ENCODE data around the gene PNMA5.
A peak's percentile ranks its signal among the peaks of the same experiment; 100 is the strongest.

Gene PNMA5

DNA sequence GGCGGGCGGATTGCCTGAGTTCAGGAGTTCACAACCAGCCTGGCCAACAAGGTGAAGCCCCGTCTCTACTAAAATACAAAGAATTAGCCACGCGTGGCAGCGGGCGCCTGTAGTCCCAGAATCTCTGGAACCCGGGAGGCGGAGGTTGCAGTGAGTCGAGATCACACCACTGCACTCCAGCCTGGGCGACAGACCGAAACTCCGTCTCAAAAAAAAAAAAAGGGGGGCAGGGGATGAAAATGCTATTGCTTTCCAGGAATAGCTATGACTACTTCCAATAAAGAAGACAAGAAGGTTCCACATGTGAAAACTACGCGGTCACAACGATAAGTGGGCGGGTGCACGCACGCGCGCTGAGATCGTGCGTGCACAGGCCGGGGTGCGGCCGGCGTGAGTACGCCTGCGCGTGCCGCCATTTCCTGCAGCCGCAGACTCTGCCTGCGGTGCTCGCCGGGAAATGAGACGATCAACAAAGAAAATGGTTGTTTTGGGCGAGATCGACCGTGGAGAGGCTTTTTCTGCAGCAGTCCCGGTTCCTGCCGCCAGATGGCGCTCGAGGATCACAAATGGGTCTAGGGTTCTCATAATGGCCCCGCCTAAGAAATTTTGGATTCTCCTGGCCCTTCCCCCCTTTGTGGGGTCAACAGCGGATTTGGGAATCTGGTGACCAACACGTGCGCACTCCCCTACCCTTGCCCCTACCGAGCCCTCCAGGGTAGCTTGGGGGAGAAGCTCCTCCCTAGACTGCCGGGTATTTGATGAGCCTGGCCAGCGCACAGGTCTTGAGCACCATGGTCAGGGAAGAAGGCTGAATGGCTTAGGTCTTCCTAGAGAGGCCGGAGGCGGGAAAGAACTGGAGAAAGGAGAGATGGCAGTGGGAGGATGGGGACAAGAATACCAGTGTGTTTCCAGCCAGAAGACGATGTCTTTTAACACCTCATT is 35.1 kb downstream of the PNMA5 start:
- DNase-seq: peak; percentile 90

DNA sequence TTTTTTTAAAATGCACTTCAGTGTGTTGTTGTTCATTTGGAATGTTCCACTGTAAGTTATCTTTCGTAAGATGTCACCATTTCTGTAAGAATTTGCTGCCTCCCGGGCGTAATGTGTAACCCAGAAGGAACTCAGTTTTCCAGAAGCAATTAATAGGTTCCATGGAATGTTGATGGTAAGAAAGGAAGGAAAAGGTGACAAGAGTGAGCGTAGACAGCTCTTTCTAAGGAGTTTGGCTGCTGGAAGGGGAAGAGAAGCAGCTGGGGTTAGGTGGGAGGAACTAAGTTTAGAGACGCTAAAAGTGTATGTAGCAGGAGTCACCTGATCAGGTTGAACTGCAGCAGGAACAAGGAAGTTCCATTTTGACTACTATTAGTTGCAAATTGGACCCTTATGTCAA is 35.9 kb downstream of the PNMA5 start:
- DNase-seq: no peak

DNA sequence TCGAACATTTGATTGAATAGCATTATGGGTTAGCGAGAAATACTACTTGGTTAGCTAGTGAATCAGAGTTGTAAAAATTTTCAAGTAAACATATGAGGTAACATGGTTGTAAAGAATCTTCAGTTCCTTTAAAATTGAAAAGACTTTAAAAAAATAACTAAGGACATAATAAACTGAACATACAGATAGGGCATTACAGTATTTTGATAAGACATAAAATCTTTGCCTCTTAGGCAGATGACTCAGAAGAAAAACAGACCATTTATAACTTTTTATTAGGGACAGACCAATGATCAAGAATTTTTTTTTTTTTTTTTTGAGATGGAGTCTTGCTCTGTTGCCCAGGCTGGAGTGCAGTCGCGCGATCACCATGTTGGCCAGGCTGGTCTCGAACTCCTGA is 43.1 kb downstream of the PNMA5 start:
- no peak for DNase-seq

DNA sequence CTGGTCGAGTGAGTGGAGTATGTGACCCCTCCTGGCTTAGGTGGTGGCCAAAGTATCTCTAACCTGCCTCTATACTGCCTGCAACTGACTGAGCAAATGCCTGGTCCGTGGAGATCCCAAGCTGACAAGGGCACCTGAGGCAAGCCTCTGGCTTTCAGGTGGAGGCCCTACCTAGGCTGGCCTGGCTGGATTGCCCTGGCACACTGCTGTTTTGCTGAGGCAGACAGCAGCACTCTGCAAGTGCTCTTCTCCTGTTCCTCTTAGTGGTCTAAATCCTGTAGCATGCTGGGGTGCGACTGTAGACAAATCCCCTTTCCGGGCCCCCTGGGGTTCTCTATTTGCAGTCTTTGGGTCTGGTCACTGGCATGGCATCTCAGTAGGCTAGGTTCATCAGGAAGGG is 44.8 kb downstream of the PNMA5 start:
- no peak for DNase-seq

DNA sequence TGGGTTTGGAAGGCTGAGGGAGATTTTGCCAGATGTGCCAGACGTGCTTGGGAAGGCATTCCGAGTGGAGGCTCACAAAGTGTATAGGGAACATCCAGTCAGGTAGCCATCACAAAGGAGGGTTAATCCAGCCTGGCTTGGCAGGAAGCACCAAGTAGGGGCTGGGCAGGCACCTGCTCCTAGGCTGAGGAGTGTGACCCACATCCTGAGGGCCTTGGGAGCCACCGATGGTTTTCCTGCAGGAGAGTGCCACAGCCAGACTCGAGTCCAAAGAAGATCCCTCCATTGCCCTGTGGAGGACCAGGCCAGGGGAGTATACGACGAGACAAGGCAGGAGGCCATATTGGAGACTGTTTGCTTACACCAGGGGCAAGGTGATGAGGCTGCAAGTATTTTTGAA is 47.2 kb downstream of the PNMA5 start:
- DNase-seq: no peak

DNA sequence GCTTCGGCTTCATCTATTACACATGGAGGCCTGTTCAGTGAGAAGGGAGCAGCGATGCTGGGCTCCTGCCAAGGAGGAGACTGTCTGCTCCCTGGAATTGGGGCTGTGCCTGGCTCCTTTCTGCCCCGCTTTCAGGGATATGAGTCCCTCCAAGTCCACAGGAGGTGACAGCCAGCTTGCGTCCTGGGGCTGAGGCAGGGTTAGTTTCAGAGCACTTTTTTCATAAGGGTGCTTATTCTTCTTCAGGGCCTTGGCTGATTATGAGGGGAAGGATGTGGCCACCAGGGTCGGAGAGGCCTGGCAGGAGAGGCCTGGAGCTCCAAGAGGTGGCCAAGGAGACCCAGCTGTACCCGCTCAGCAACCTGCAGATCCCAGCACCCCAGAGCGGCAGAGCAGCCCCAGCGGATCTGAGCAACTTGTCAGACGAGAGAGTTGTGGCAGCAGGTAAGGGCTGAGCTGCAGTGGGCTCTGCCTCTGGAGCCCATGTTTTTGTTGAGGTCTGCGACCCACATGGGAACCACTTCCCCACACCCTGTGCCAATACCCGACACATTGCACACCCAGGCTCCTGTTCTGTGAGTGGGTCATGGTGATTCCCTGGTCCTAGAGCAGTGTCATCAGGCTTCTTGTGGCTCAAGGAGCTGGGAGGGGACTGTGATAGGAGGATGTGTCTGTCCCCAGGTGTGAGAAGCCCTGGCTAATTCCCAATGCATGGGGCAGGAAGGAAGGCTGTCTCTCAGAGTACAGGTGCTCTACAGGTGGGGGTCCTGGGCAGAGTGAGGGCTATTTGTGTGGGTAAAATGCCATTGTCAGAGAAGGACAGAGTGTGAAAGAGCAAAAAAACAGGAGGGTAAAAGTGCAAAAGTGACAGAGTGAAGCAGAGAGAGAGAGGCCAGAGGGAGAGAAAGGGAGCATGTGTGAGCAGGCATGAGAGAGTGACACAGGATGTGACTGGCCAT is 48.6 kb downstream of the PNMA5 start:
- DNase-seq: no peak

DNA sequence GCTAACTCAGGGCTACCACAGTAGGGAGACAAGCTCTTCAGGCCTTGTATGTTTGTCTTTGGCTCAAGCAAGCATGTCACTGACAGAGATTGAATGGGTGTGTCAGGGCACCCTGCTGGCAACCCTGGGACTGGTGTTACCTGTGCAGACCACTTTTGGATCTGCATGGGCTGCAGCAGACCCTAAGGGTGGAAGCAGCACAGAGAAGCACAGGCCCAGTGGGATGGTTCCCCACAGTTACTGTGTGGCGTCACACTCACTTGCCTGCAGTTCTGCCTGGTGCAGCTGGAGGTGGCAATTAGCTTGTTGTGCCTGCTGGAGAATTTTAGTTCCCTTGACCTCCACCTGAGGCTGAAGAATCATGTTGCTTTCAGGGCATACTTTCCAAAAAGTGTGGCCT is 50.1 kb downstream of the PNMA5 start:
- DNase-seq: no peak

DNA sequence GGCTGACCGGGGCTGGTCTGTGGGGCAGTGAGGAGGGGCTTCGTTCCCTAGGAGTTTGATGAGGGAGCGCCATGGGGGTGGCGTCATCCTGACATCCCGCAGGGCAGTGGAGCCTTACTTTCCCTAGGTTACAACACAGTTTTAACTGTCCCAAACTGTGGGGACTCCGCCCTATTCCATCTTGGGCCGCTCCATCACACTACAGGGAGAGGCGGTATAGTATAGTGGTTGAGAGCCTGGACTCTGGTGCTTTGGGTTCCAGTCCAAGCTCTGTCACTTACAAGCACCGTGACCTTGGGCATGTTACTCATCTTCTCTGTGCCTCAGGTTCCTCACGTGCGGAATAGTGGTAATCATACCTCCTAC is 51.9 kb downstream of the PNMA5 start:
- no peak for DNase-seq

DNA sequence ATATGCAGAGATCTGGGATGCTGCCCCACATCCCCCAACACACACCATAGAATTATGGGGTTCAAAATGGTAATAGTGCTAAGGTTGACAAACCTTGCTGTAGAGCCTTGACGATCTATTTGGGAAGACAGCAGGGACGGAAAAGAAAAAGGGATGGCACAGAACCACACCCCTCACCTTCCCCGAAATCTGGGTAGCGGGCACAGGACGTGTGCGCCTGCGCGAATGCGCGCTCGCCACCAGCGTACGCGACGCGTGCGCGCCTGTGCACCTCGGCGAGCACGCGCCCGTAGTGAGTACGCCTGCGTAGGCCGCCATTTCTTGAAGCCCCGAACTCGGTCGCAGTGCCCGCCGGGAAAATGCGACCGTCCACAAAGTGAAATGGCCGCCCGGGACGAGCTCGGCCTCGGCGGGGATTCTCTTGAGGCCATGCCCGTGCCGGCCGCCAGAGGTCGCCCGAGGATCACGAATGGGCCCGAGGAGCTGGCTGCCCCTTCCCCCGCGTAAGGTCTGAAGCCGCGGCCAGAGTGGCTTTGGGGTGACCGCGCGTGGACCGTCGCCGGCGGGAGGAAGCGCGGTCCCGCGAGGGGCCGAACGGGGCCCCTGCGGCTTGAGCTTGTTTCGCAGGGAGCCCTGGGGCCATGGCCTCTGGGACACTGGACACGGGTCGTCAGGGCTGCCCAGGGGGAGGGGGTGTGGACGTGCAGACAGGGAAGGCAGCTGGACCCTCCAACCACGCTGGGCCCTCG is 52.4 kb downstream of the PNMA5 start:
- DNase-seq: peak; percentile 90
